SIG-M5 treated with dmso at 0.1 percent for 504 hours (cell line): ENCODE data around the gene SLC25A4.
A peak's percentile ranks its signal among the peaks of the same experiment; 100 is the strongest.
"Not testable (repeated sequence)": the region's sequence is repeated elsewhere in the genome, so short reads cannot be mapped to it uniquely, and the experiment has no call there.

ENCODE experiments used
- DNase-seq: peaks from one replicate; lab custom pipeline; 2025; ENCODE audit not compliant: unreplicated experiment; lab: John Stamatoyannopoulos, UW

The SLC25A4 gene

GRCh38 chr4:185142912-185143600 is at the start of gene SLC25A4:
TSS of gene SLC25A4 (plus strand) at chr4:185143266. CDS start at chr4:185143373, 107 bp downstream.
- DNase-seq = peak; percentile 43

GRCh38 chr4:185093603-185094002 is 49.5 kb upstream of the SLC25A4 start:
- DNase-seq = no peak

GRCh38 chr4:185096032-185096653 is 46.9 kb upstream of the SLC25A4 start:
- peak; percentile 7 for DNase-seq

GRCh38 chr4:185098474-185098873 is 44.6 kb upstream of the SLC25A4 start:
- no peak for DNase-seq

- DNase-seq = no peak
Measured at GRCh38 chr4:185099024-185099682, 43.9 kb upstream of the SLC25A4 start.

GRCh38 chr4:185099940-185100339 is 43.1 kb upstream of the SLC25A4 start:
- no peak for DNase-seq

- no peak for DNase-seq
Measured at GRCh38 chr4:185100423-185100822, 42.6 kb upstream of the SLC25A4 start.

- DNase-seq = no peak
Measured at GRCh38 chr4:185101354-185101890, 41.6 kb upstream of the SLC25A4 start.

- no peak for DNase-seq
Measured at GRCh38 chr4:185104733-185105132, 38.3 kb upstream of the SLC25A4 start.

- no peak for DNase-seq
Measured at GRCh38 chr4:185106353-185106752, 36.7 kb upstream of the SLC25A4 start.

- not testable (repeated sequence) for DNase-seq
Measured at GRCh38 chr4:185107574-185107973, 35.5 kb upstream of the SLC25A4 start.

GRCh38 chr4:185108185-185108584 is 34.9 kb upstream of the SLC25A4 start:
- DNase-seq = no peak

GRCh38 chr4:185108669-185109068 is 34.4 kb upstream of the SLC25A4 start:
- DNase-seq = no peak

GRCh38 chr4:185109736-185110135 is 33.3 kb upstream of the SLC25A4 start:
- DNase-seq = no peak

GRCh38 chr4:185110375-185110823 is 32.7 kb upstream of the SLC25A4 start:
- DNase-seq = no peak

GRCh38 chr4:185112104-185112503 is 31.0 kb upstream of the SLC25A4 start:
- DNase-seq = peak; percentile 7

- DNase-seq = no peak
Measured at GRCh38 chr4:185113340-185113739, 29.7 kb upstream of the SLC25A4 start.

- no peak for DNase-seq
Measured at GRCh38 chr4:185115827-185116232, 27.2 kb upstream of the SLC25A4 start.

GRCh38 chr4:185117300-185117934 is 25.6 kb upstream of the SLC25A4 start:
- no peak for DNase-seq

GRCh38 chr4:185118876-185119275 is 24.2 kb upstream of the SLC25A4 start:
- DNase-seq = no peak

GRCh38 chr4:185119467-185119866 is 23.6 kb upstream of the SLC25A4 start:
- DNase-seq = not testable (repeated sequence)
